ENCODE results near the gene THAP10. TPM values are rescaled to one million over a fixed set of nuclear protein-coding genes. Genes with fewer than 3 reads are reported as not detected.
"Not testable (repeated sequence)": the region's sequence is repeated elsewhere in the genome, so short reads cannot be mapped to it uniquely, and the experiment has no call there.

THAP10 gene
- total RNA-seq (2012; rRNA removed): 2.0 and 2.4 TPM in 2 replicates

DNA sequence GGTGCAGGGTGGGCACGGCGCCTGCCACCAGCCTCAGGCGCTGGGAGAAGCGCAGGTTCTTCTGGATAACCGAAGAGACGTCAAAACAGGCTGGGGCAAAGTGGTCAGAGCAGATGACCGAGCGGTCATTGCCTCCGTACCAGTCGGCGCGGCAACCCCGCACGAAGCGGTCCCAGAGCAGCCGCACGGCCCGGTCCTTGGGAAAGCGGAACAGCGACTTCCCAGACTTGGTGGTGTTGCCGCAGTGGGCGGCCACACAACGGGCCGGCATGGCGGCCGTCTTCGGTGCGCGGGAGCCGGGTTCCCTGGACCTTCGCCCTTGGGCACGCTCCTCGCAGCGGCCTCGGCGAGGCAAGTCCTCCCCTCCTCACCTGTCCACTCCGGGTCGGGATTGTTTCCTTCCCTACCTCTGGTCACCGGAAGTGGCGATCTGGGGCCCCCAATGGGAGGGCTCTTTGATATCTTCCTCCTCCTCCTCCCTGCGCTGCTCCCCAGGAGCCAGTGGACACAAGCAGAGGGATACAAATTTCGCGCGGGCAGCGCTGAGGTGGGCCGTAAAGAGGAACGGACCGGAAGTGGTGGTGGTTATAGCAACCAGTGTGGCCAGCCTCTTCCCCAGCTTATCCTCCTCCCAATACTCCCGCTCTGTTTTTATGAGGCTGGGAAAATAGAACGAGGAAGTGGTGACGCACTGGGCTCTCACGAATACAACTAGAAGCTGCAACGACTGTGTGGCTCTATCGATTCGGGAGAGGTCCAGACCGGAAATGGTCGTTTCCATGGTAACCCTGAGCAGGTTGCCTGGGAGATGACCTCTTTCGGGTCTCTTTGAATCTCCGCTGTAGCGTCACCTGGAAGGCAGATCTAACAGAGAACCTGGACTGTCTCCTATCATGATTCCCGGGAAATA, at the start of gene THAP10, which contains the start of gene LRRC49:
Gene THAP10 (minus strand): TSS at position 432 of the 910 bp plus-strand sequence. CDS start 161 bp downstream, at position 271.
Gene LRRC49 (plus strand): TSS at position 825 of the 910 bp plus-strand sequence. CDS start 69 bp downstream, at position 894.
- Histone ChIP-seq H3K9me3 (replicated peaks; ENCODE audit: low read length) (no peaks in the 10 kb centered on the region), H3K4me1 (ENCODE audit: control insufficient read depth, insufficient read depth, low read length) (peaks cover 13% of the 10 kb centered on the region), H3K4me2 (ENCODE audit: low read length) (peak within 1 kb of the TSS; percentile 82), H3K4me3 (ENCODE audit: low read length) (peak within 1 kb of the TSS; percentile 80), H3K9ac (ENCODE audit: low read depth, low read length) (peak within 1 kb of the TSS; percentile 80), H3K36me3 (ENCODE audit: insufficient read depth, low read length) (no peaks in the 10 kb centered on the region), H3K27me3 (ENCODE audit: control insufficient read depth, insufficient read depth, low read length) (no peaks in the 10 kb centered on the region)

DNA sequence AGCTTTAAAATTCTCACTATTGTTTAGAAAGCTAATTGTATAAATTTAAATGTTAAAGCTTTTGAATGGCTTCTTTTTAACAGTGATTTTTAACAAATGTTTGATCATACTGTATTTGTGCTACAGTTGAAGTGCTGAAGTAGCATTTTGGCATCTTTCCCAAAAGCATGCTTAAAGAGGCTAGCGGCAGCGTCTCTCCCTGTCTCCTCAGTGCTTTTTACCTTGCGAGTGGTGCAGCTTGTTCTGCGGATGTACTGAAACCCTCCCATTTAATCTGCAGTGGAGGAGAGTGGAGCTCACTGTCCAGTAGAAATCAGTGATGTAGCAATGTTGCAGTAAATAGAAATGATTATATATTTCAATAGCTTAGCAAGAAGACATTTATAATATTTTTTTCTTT, 44.1 kb upstream of the THAP10 start:
- Histone ChIP-seq H3K36me3 (ENCODE audit: insufficient read depth, low read length) (no peaks in the 10 kb centered on the region), H3K27me3 (ENCODE audit: control insufficient read depth, insufficient read depth, low read length) (no peaks in the 10 kb centered on the region), H3K9ac (ENCODE audit: low read depth, low read length) (no peak overlapping the region), H3K4me1 (ENCODE audit: control insufficient read depth, insufficient read depth, low read length) (no peaks in the 10 kb centered on the region), H3K4me2 (ENCODE audit: low read length) (no peak overlapping the region), H3K4me3 (ENCODE audit: low read length) (no peak overlapping the region), H3K9me3 (replicated peaks; ENCODE audit: low read length) (no peaks in the 10 kb centered on the region)

DNA sequence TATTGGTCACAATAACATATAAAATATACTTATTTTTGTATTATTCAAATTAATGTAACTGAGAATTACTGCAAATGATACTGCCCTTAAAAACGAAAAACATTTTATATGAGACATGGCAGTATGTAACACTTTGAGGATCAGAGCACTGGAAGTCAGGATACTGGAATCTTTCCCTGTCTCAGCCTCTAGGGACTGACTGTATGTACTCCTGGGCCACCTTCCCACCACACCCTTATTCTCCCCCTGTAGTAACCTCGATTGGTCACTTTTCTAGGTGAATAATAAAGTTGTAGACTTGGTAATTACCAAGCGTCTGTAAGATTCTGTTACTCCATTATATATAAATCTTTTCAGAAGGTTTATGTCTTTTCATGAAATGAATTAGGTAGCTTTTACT, 43.4 kb upstream of the THAP10 start:
- Histone ChIP-seq H3K9ac (ENCODE audit: low read depth, low read length) (no peak overlapping the region), H3K27me3 (ENCODE audit: control insufficient read depth, insufficient read depth, low read length) (no peaks in the 10 kb centered on the region), H3K9me3 (replicated peaks; ENCODE audit: low read length) (no peaks in the 10 kb centered on the region), H3K4me1 (ENCODE audit: control insufficient read depth, insufficient read depth, low read length) (no peaks in the 10 kb centered on the region), H3K36me3 (ENCODE audit: insufficient read depth, low read length) (no peaks in the 10 kb centered on the region), H3K4me2 (ENCODE audit: low read length) (no peak overlapping the region), H3K4me3 (ENCODE audit: low read length) (no peak overlapping the region)

DNA sequence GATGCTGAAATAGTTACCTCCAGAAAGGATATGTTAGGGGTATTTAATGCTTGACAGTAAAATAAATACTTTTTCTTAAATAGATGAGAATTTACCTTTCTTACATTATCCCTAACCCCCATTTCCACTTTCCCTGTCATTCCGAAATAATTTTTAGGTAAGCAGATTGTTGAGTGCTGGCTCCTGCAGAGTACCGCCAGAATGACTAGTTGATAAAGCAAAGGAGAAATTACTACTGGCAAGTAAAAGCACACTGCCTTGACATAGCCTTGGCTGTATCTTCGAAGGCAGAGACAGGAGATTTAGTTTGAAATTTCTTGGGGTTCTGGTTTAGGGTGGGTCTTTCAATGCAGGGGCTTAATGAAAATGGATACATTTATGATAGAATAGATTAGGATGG, 41.2 kb upstream of the THAP10 start:
- Histone ChIP-seq H3K9me3 (replicated peaks; ENCODE audit: low read length) (no peaks in the 10 kb centered on the region), H3K27me3 (ENCODE audit: control insufficient read depth, insufficient read depth, low read length) (no peaks in the 10 kb centered on the region), H3K9ac (ENCODE audit: low read depth, low read length) (no peak overlapping the region), H3K4me2 (ENCODE audit: low read length) (no peak overlapping the region), H3K4me3 (ENCODE audit: low read length) (no peak overlapping the region), H3K4me1 (ENCODE audit: control insufficient read depth, insufficient read depth, low read length) (no peaks in the 10 kb centered on the region), H3K36me3 (ENCODE audit: insufficient read depth, low read length) (no peaks in the 10 kb centered on the region)

DNA sequence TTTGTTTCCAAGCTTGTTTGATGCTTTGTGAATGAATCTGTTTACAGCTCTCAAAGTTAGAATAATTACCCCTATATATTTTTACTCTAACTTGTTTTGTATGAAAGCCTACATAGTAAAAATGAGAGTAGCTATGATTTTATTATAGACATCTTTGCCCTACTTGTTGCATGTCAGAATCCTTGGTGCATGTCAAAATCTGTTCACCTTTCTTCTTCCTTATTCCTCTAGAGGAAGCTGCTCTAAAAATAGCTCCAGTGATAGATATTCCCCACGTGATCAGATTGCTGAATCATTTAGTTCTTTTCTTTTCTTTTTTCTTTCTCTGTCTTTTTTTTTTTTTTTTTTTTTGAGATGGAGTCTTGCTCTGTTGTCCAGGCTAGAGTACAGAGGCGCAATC, 40.2 kb upstream of the THAP10 start:
- H3K36me3 ChIP-seq (ENCODE audit: insufficient read depth, low read length): no peaks in the 10 kb centered on the region
- H3K9ac ChIP-seq (ENCODE audit: low read depth, low read length): no peak overlapping the region
- no peaks in the 10 kb centered on the region for H3K27me3 ChIP-seq (ENCODE audit: control insufficient read depth, insufficient read depth, low read length)
- H3K4me3 ChIP-seq (ENCODE audit: low read length): no peak overlapping the region
- H3K4me2 ChIP-seq (ENCODE audit: low read length): no peak overlapping the region
- no peaks in the 10 kb centered on the region for H3K4me1 ChIP-seq (ENCODE audit: control insufficient read depth, insufficient read depth, low read length)
- no peaks in the 10 kb centered on the region for H3K9me3 ChIP-seq (replicated peaks; ENCODE audit: low read length)

DNA sequence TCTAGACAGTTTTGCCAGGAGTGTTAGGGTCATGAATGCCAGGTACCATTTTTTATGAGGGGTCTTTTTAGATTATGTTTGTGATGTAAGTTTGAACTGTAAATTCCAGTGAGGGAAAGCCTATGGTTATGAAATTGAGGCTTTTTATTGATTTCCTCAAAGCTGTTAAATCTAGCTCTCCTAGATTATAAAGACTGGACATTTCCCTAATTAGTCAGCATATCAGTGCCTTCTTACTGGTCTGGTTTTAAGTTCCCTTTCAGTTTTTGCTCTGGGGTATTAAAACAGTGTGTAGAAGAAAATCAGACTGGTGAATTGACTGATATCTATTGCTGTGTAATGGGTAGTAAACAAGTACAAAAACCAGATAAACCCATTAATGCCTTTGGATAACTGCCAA, 39.6 kb upstream of the THAP10 start:
- no peaks in the 10 kb centered on the region for H3K36me3 ChIP-seq (ENCODE audit: insufficient read depth, low read length)
- H3K9ac ChIP-seq (ENCODE audit: low read depth, low read length): no peak overlapping the region
- no peak overlapping the region for H3K4me3 ChIP-seq (ENCODE audit: low read length)
- no peak overlapping the region for H3K4me2 ChIP-seq (ENCODE audit: low read length)
- no peaks in the 10 kb centered on the region for H3K27me3 ChIP-seq (ENCODE audit: control insufficient read depth, insufficient read depth, low read length)
- no peaks in the 10 kb centered on the region for H3K9me3 ChIP-seq (replicated peaks; ENCODE audit: low read length)
- H3K4me1 ChIP-seq (ENCODE audit: control insufficient read depth, insufficient read depth, low read length): no peaks in the 10 kb centered on the region

DNA sequence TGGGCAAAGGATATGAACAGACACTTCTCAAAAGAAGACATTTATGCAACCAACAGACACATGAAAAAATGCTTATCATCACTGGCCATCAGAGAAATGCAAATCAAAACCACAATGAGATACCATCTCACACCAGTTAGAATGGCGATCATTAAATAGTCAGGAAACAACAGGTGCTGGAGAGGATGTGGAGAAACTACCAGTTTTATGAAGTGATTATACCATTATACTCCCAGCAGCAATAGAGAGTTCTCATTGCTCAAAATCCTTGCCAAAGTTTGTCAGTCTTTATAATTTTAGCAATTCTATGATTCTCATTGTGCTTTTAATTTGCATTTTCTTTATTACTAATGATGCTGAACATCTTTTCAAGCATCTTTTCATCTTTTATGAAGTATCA, 34.7 kb upstream of the THAP10 start:
- H3K9me3 ChIP-seq (replicated peaks; ENCODE audit: low read length); H3K4me1 ChIP-seq (ENCODE audit: control insufficient read depth, insufficient read depth, low read length); H3K4me3 ChIP-seq (ENCODE audit: low read length); H3K27me3 ChIP-seq (ENCODE audit: control insufficient read depth, insufficient read depth, low read length); H3K9ac ChIP-seq (ENCODE audit: low read depth, low read length); H3K4me2 ChIP-seq (ENCODE audit: low read length); H3K36me3 ChIP-seq (ENCODE audit: insufficient read depth, low read length): not testable (repeated sequence)

DNA sequence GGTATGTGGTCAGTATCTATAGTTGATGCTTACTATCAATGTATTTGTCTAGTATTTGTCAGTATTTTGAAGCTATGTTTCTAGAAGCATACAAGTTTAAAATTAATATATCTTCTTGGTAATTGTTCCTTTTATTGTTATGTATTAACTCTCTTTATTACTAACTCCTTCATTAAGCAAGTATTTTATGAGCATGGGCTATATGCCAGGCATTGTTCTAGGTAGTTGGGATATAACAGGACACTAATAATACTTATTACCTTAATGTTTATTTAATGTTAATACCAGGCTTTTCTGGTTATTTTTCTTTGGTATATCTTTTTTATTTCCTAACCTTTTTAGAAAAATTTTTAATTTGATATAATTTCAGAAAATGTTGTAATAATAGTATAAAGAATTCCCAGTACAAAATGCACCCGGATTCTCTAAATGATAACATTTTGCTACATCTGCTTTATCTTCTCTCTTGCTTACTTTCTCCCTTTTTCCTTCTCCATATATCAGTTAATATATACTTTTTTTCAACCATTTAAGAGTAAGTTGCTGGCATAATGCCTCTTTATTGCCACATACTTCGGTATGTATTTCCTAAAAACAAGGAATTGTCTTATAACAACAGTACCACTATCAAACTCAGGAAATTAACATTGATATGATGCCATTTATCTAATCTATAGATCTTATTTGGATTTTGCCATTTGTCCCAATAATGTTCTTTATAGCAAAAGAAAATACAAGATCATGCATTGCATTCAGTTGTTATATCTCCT, 31.3 kb upstream of the THAP10 start:
- Histone ChIP-seq H3K4me2 (ENCODE audit: low read length) (no peak overlapping the region), H3K9me3 (replicated peaks; ENCODE audit: low read length) (no peaks in the 10 kb centered on the region), H3K36me3 (ENCODE audit: insufficient read depth, low read length) (no peaks in the 10 kb centered on the region), H3K4me1 (ENCODE audit: control insufficient read depth, insufficient read depth, low read length) (no peaks in the 10 kb centered on the region), H3K27me3 (ENCODE audit: control insufficient read depth, insufficient read depth, low read length) (no peaks in the 10 kb centered on the region), H3K4me3 (ENCODE audit: low read length) (no peak overlapping the region), H3K9ac (ENCODE audit: low read depth, low read length) (no peak overlapping the region)

DNA sequence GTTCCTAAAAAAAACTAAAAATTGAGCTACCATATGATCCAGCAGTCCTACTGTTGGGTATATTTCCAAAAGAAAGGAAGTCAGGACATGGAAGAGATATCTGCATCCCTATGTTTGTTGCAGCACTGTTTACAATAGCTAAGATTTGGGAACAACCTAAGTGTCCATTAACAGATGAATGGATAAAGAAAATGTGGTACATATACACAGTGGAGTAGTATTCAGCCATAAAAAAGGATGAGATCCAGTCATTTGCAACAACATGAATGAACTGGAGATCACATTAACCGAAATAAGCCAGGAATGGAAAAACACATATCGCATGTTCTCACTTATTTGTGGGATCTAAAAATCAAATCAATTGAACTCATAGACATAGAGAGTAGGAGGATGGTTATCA, 29.9 kb upstream of the THAP10 start:
- no peak overlapping the region for H3K9ac ChIP-seq (ENCODE audit: low read depth, low read length)
- H3K4me1 ChIP-seq (ENCODE audit: control insufficient read depth, insufficient read depth, low read length): no peaks in the 10 kb centered on the region
- H3K9me3 ChIP-seq (replicated peaks; ENCODE audit: low read length): no peaks in the 10 kb centered on the region
- H3K27me3 ChIP-seq (ENCODE audit: control insufficient read depth, insufficient read depth, low read length): no peaks in the 10 kb centered on the region
- no peak overlapping the region for H3K4me2 ChIP-seq (ENCODE audit: low read length)
- H3K4me3 ChIP-seq (ENCODE audit: low read length): no peak overlapping the region
- no peaks in the 10 kb centered on the region for H3K36me3 ChIP-seq (ENCODE audit: insufficient read depth, low read length)

DNA sequence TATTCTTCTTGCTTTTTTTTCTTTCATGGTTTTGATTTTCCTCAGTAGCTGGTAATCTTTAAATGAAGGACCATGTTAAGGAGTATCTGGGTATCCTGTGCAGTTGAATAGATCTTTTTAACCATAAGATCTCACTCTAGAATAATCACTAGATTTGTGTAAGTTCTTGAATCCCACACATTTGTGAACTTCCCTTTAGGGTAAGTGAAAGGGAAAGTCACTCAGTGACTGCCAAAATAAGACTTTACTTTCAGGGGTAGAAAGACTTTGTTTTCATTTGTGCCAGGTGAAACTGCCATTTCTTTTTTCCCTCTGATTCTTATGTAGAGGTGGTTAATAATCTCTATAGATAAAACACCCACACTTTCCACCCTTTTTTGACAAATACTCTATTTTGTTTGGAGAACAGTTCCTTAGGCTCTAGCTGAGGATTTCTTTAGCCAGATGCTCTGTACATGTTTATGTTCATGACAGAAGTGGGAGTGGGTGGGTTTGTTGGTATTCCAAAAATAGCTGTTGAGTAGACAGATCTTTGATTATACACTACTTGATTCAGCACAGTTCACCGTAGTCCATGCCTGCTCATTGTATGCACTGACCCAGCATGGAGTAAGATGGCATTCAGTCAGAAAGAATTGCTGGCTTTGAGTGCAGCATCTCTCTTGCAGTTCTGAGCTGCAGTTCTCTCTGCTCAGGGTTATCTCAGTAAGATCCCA, 28.9 kb upstream of the THAP10 start:
- no peak overlapping the region for H3K4me3 ChIP-seq (ENCODE audit: low read length)
- no peaks in the 10 kb centered on the region for H3K36me3 ChIP-seq (ENCODE audit: insufficient read depth, low read length)
- no peak overlapping the region for H3K4me2 ChIP-seq (ENCODE audit: low read length)
- no peaks in the 10 kb centered on the region for H3K27me3 ChIP-seq (ENCODE audit: control insufficient read depth, insufficient read depth, low read length)
- no peaks in the 10 kb centered on the region for H3K4me1 ChIP-seq (ENCODE audit: control insufficient read depth, insufficient read depth, low read length)
- H3K9ac ChIP-seq (ENCODE audit: low read depth, low read length): no peak overlapping the region
- no peaks in the 10 kb centered on the region for H3K9me3 ChIP-seq (replicated peaks; ENCODE audit: low read length)

DNA sequence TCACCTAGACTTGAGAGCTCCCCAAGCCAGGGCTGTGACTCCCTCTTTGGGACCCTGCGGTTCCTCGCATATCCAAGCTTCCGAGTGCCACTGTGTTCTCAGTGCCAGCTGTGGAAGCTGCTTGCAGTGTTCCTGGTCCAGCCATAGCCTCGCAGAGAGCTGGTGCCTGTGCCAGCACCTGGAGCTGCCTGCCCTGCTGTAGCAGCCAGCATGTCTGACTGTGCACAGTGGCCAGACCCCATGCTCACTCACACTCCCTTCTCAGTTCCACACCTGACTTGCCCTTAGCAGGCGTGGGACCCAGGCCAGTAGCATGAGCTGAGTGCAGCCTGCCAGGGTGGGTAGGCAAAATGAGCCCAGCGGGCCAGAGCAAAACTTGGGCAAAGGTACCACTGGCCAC, 25.7 kb upstream of the THAP10 start:
- Histone ChIP-seq H3K4me1 (ENCODE audit: control insufficient read depth, insufficient read depth, low read length) (no peaks in the 10 kb centered on the region), H3K36me3 (ENCODE audit: insufficient read depth, low read length) (no peaks in the 10 kb centered on the region), H3K9me3 (replicated peaks; ENCODE audit: low read length) (no peaks in the 10 kb centered on the region), H3K4me3 (ENCODE audit: low read length) (no peak overlapping the region), H3K27me3 (ENCODE audit: control insufficient read depth, insufficient read depth, low read length) (no peaks in the 10 kb centered on the region), H3K9ac (ENCODE audit: low read depth, low read length) (no peak overlapping the region), H3K4me2 (ENCODE audit: low read length) (no peak overlapping the region)

Measured in skeletal muscle satellite cell (primary cell).